ENCODE data around the gene VPS26C. TPM values are rescaled to one million over a fixed set of nuclear protein-coding genes. Genes with fewer than 3 reads are reported as not detected.
A peak's percentile ranks its signal among the peaks of the same experiment; 100 is the strongest.

The VPS26C gene
- total and polyA plus RNA-seq, 7 donors, result 29.6 to 78.2 (median 51.4) TPM

DNA sequence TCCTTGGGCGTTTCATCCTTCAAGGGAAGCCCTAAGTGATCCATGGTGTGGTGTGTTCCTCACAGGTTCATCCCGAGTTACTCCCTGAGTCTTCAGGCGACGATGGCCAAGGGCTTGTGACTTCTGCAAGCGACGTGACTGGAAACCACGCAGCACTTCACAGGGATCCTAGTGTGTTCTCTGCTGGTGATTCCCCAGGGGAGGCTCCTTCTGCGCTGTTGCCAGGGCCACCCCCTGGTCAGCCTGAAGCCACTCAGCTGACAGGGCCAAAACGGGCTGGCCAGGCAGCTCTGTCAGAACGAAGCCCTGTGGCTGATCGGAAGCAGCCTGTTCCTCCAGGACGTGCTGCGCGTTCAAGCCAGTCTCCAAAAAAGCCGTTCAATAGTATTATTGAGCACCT is 71.5 kb downstream of the VPS26C start:
- WGBS, 3 donors, result 87 to 94% (median 91%) methylated on average over 15 of the region's 15 CpGs
- ATAC-seq, result peak in 1 of 4 donors; percentile 22
- peaks cover 0 to 69% of the 10 kb centered on the region in 2 donors for H3K36me3 ChIP-seq (ENCODE audit: insufficient read depth in 1 of 2, low read depth in 1 of 2)
- H3K27me3 ChIP-seq (ENCODE audit: insufficient read depth in 3 of 3, low read length in 2 of 3), result no peaks in the 10 kb centered on the region
- peaks cover 17% of the 10 kb centered on the region for H3K4me1 ChIP-seq
- TF ChIP-seq, protein P1, sequence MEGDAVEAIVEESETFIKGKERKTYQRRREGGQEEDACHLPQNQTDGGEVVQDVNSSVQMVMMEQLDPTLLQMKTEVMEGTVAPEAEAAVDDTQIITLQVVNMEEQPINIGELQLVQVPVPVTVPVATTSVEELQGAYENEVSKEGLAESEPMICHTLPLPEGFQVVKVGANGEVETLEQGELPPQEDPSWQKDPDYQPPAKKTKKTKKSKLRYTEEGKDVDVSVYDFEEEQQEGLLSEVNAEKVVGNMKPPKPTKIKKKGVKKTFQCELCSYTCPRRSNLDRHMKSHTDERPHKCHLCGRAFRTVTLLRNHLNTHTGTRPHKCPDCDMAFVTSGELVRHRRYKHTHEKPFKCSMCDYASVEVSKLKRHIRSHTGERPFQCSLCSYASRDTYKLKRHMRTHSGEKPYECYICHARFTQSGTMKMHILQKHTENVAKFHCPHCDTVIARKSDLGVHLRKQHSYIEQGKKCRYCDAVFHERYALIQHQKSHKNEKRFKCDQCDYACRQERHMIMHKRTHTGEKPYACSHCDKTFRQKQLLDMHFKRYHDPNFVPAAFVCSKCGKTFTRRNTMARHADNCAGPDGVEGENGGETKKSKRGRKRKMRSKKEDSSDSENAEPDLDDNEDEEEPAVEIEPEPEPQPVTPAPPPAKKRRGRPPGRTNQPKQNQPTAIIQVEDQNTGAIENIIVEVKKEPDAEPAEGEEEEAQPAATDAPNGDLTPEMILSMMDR (IDR thresholded peaks at IDR 0.05), result no peak
- no peak for DNase-seq
- no peaks in the 10 kb centered on the region for H3K9me3 ChIP-seq
- H3K27ac ChIP-seq, result no peak overlapping the region
- no peak overlapping the region for H3K4me3 ChIP-seq
- intact Hi-C loops (cut with DNase I), result no loop called here

DNA sequence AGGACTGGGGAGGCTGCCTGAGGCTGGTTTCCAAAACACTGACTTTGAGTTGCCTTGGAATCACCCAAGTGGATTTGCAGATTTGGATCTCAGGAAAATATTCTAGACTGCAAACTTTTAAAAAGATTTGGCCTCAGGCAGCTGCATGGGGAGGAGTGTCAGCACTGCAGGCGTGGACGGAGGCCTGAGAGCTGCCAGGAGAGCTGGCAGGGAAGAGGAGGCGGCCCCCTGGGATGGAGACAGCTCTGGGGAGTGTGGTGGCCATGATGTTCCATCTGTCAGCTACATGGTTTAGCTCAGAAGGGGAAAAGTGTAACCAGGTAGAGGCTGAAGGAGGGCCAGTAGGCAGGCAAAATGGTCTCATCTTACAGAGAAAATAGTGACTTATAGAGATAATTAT is 72.1 kb downstream of the VPS26C start:
- Histone ChIP-seq H3K27ac (no peak overlapping the region), H3K36me3 (ENCODE audit: insufficient read depth in 1 of 2, low read depth in 1 of 2) (peaks cover 0 to 73% of the 10 kb centered on the region in 2 donors), H3K9me3 (no peaks in the 10 kb centered on the region), H3K4me1 (peaks cover 12% of the 10 kb centered on the region), H3K4me3 (no peak overlapping the region), H3K27me3 (ENCODE audit: insufficient read depth in 3 of 3, low read length in 2 of 3) (no peaks in the 10 kb centered on the region)
- TF ChIP-seq, protein P1 (IDR thresholded peaks at IDR 0.05), result no peak
- DNase-seq (no peak), ATAC-seq (no peak)
- intact Hi-C loops (cut with DNase I), result no loop called here
- WGBS, 3 donors, result 61 to 67% (median 67%) methylated on average over 3 of the region's 3 CpGs

DNA sequence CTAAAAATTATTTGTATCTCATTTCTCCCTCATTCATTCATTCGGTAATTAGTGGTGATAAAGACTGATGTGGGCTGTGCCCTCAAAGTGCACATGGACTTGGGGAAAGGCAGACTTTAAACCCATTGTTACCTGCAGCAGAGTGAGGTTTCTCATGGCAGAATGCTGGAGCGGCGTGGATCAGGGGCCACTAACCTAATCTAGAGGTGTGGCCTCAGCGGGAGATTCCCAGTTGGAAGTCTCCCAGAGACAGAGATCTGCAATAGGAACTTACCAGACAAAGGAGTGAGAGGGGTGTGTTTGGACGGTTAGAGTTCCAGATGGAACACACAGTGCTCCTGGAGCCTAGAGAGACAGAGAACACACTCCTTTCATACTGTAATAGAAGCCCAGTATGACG is 73.5 kb downstream of the VPS26C start:
- Histone ChIP-seq H3K4me1 (no peaks in the 10 kb centered on the region), H3K27ac (no peak overlapping the region), H3K9me3 (no peaks in the 10 kb centered on the region), H3K27me3 (ENCODE audit: insufficient read depth in 3 of 3, low read length in 2 of 3) (no peaks in the 10 kb centered on the region), H3K36me3 (ENCODE audit: insufficient read depth in 1 of 2, low read depth in 1 of 2) (peaks cover 3 to 81% of the 10 kb centered on the region in 2 donors), H3K4me3 (no peak overlapping the region)
- TF ChIP-seq, protein P1 (IDR thresholded peaks at IDR 0.05), result no peak
- ATAC-seq (no peak), DNase-seq (no peak)
- WGBS, 3 donors, result 91 to 96% (median 93%) methylated on average over 6 of the region's 6 CpGs
- intact Hi-C loops (cut with DNase I), result no loop called here

DNA sequence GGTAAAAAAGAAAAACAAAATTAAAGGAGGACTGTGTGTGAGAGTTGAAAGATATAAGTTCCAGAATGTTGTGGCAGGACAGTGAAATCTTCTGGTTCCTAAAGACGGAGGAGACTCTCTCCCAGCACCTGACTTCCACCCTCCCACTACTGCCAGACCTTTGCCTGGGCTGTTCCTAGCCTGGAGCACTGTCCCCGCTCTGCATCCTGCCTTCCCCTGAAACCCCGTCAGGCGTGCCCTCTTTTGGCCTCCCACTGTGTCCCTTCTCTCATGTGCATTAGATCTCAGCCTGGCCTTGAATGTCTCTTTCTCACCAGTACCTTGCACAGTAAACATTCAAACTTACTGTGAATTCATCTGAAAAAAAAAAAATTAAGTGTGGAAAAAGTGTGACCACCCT is 74.1 kb downstream of the VPS26C start:
- intact Hi-C loops (cut with DNase I), result no loop called here
- no peak overlapping the region for H3K27ac ChIP-seq
- TF ChIP-seq, protein P1 (IDR thresholded peaks at IDR 0.05), result no peak
- H3K4me1 ChIP-seq, result no peaks in the 10 kb centered on the region
- H3K9me3 ChIP-seq, result no peaks in the 10 kb centered on the region
- no peaks in the 10 kb centered on the region for H3K27me3 ChIP-seq (ENCODE audit: insufficient read depth in 3 of 3, low read length in 2 of 3)
- H3K4me3 ChIP-seq, result no peak overlapping the region
- DNase-seq, result no peak
- ATAC-seq, result no peak
- WGBS, 3 donors, result 72 to 75% (median 73%) methylated on average over 4 of the region's 4 CpGs
- H3K36me3 ChIP-seq (ENCODE audit: insufficient read depth in 1 of 2, low read depth in 1 of 2), result peaks cover 5 to 84% of the 10 kb centered on the region in 2 donors

DNA sequence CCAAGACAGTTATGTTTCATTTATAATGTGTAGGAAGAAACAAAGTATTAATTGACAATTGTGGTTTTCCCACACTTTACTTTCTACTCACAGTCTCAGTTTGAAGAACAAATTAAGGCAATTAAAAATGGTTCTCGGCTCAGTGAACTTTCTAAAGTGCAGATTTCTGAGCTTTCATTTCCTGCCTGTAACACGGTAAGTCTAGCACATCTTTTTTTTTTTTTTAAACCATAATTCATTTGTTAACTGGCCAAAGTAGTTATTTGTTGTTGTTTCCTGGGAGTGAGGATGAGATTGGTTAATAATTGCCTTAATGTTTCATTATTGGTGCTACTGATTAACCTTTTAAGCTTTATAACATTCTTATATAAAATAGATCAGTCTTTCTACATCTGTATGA is 75.1 kb downstream of the VPS26C start:
- TF ChIP-seq, protein P1 (IDR thresholded peaks at IDR 0.05), result no peak
- intact Hi-C loops (cut with DNase I), result no loop called here
- Histone ChIP-seq H3K9me3 (no peaks in the 10 kb centered on the region), H3K27ac (no peak overlapping the region), H3K36me3 (ENCODE audit: insufficient read depth in 1 of 2, low read depth in 1 of 2) (peaks cover 5 to 84% of the 10 kb centered on the region in 2 donors), H3K4me3 (no peak overlapping the region), H3K4me1 (no peaks in the 10 kb centered on the region), H3K27me3 (ENCODE audit: insufficient read depth in 3 of 3, low read length in 2 of 3) (no peaks in the 10 kb centered on the region)
- WGBS, 3 donors, result 64 to 78% (median 71%) methylated on average over 2 of the region's 2 CpGs
- no peak for ATAC-seq
- DNase-seq, result no peak

Data from psoas muscle (tissue), 8 donors.